GM20000 (cell line): Measurements from ENCODE around the gene CEP44.
"Not testable (repeated sequence)": the region's sequence is repeated elsewhere in the genome, so short reads cannot be mapped to it uniquely, and the experiment has no call there.

Experiments
- DNase-seq: peaks from one replicate; pipeline ENCODE4 v3.0.0; 2012; ENCODE audit warnings: low spot score
- CTCF ChIP-seq: IDR thresholded peaks from 2 replicates; pipeline ENCODE4 v1.5.1; 2012; ENCODE audit warnings: mild to moderate bottlenecking, control low read depth; ENCODE audit errors: extremely low read depth, missing control alignments

The CEP44 gene

GRCh38 chr4:174254613-174255012 is 29.1 kb upstream of the CEP44 start:
- no peak for DNase-seq
- TF ChIP-seq CTCF = no peak

- no peak for TF ChIP-seq CTCF
- DNase-seq = no peak
Observed at GRCh38 chr4:174255374-174255773, 28.3 kb upstream of the CEP44 start.

DNA sequence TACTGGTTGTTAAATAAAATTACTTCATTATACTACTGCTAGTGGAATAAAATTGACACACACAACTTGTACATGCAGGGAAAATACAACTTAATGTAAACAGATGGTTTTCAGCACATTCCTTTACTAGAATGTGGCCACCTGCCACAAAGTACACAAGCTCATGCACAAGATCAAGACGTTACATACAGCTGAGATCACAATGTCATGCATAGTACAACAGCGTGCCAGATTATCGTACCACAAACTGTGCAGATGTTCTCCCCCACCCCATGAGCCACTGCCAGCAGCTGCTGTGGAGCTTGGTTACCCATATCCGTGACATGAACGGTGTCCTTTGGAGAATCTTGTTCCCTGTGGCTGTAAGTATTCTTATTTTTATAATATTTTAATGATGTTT is 27.9 kb upstream of the CEP44 start:
- no peak for TF ChIP-seq CTCF
- no peak for DNase-seq

GRCh38 chr4:174256277-174256713 is 27.4 kb upstream of the CEP44 start:
- no peak for DNase-seq
- no peak for TF ChIP-seq CTCF

- no peak for DNase-seq
- no peak for TF ChIP-seq CTCF
Observed at GRCh38 chr4:174259580-174259979, 24.1 kb upstream of the CEP44 start.

DNA sequence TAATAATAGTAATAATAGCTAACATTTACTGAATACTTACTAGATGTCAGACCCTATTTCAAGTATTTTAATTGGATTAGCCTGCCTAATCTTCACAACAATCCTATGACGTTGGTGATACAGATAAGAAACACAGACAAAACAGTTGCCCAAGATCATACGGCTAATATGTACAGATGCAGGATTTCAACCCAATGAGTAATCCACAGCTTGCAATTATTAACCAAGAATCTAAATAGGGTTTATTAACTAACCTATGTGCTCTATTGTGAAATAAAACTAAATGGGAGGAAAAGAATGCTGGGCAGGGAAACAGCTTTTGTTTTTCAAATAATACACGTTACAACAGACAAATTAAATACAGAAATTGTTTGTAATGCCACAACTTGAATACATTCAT is 23.6 kb upstream of the CEP44 start:
- no peak for TF ChIP-seq CTCF
- DNase-seq = no peak

- not testable (repeated sequence) for DNase-seq
Observed at GRCh38 chr4:174261432-174261831, 22.3 kb upstream of the CEP44 start.

- TF ChIP-seq CTCF = no peak
- no peak for DNase-seq
Observed at GRCh38 chr4:174262624-174263444, 20.9 kb upstream of the CEP44 start.
